HepG2 (cell line): Measurements from ENCODE around the gene COMMD2. TPM values are rescaled to one million over a fixed set of nuclear protein-coding genes. Genes with fewer than 3 reads are reported as not detected.
A peak's percentile ranks its signal among the peaks of the same experiment; 100 is the strongest.

Experiments
- ATRX ChIP-seq: sonication (generic); formaldehyde crosslinking; IDR thresholded peaks from 2 replicates; pipeline ENCODE4 v1.4.0; 2020; ENCODE audit warnings: missing genetic modification reagents, borderline replicate concordance
- CBX5 ChIP-seq: sonication (generic); formaldehyde crosslinking; IDR thresholded peaks from 2 replicates; pipeline ENCODE4 v1.4.0; 2020; ENCODE audit warnings: missing genetic modification reagents, borderline replicate concordance
- EED ChIP-seq: sonication (generic); formaldehyde crosslinking; IDR thresholded peaks from 2 replicates; pipeline ENCODE4 v1.5.0; 2020; ENCODE audit warnings: mild to moderate bottlenecking, missing genetic modification reagents
- ETS1 ChIP-seq: sonication (generic); formaldehyde crosslinking; IDR thresholded peaks from 2 replicates; pipeline ENCODE4 v1.4.0; 2020; ENCODE audit warnings: missing genetic modification reagents
- HOXA3 ChIP-seq: sonication (generic); formaldehyde crosslinking; IDR thresholded peaks from 2 replicates; pipeline ENCODE4 v1.5.0; 2020; ENCODE audit warnings: missing genetic modification reagents
- MEIS1 ChIP-seq: sonication (generic); formaldehyde crosslinking; IDR thresholded peaks from 2 replicates; pipeline ENCODE4 v1.9.0; 2021; ENCODE audit warnings: mild to moderate bottlenecking, missing genetic modification reagents, moderate library complexity, borderline replicate concordance
- NCOR1 ChIP-seq: fragments of 200-600 bp; sonication (generic); IDR thresholded peaks from 2 replicates; pipeline ENCODE4 v1.7.0; 2017; ENCODE audit warnings: antibody characterized with exemption, low read length, borderline replicate concordance
- NFAT5 ChIP-seq: sonication (generic); formaldehyde crosslinking; IDR thresholded peaks from 2 replicates; pipeline ENCODE4 v1.4.0; 2020; ENCODE audit warnings: missing genetic modification reagents
- POLR2AphosphoS5 ChIP-seq: IDR thresholded peaks from 2 replicates; pipeline ENCODE4 v1.6.1; 2012; ENCODE audit warnings: low read depth, low read length
- SOX13 ChIP-seq, 3 experiments: fragments of 450-650 bp in 1 of 3; sonication (generic) in 1 of 3; formaldehyde crosslinking in 1 of 3; IDR thresholded peaks in 2 of 3; conservative IDR thresholded peaks in 1 of 3; 2 replicates each; pipeline versions ENCODE4 v1.5.0 to v1.6.1; 2016 to 2020; ENCODE audit warnings: antibody characterized with exemption in 1 of 3, mild to moderate bottlenecking in 1 of 3, missing compliant biosample characterization in 1 of 3, missing genetic modification reagents in 1 of 3, moderate library complexity in 1 of 3
- SUZ12 ChIP-seq: fragments of 150-350 bp; IDR thresholded peaks from 2 replicates; pipeline ENCODE4 v1.6.1; 2014; ENCODE audit warnings: low read depth, low read length
- TBL1XR1 ChIP-seq: fragments of 150-350 bp; IDR thresholded peaks from 2 replicates; pipeline ENCODE4 v1.6.1; 2014; ENCODE audit warnings: borderline replicate concordance, low read length; ENCODE audit not compliant: partially characterized antibody
- U2AF1 ChIP-seq: fragments of 200-400 bp; formaldehyde crosslinking; optimal IDR thresholded peaks from 2 replicates; pipeline ENCODE3; 2017; ENCODE audit warnings: mild to moderate bottlenecking, low read depth, low read length
- ZFAT ChIP-seq: sonication (generic); formaldehyde crosslinking; conservative IDR thresholded peaks from 2 replicates; pipeline ENCODE4 v1.8.1; 2023; ENCODE audit warnings: missing genetic modification reagents, inconsistent platforms
- ZFP1 ChIP-seq: IDR thresholded peaks from 2 replicates; pipeline ENCODE4 v1.6.1; 2016
- ZNF337 ChIP-seq: sonication (generic); formaldehyde crosslinking; IDR thresholded peaks from 2 replicates; pipeline ENCODE4 v1.5.1; 2020; ENCODE audit warnings: missing genetic modification reagents, low read depth, mild to moderate bottlenecking, borderline replicate concordance
- ZNF44 ChIP-seq: sonication (generic); formaldehyde crosslinking; IDR thresholded peaks from 2 replicates; pipeline ENCODE4 v1.5.1; 2020; ENCODE audit warnings: mild to moderate bottlenecking, missing genetic modification reagents
- ZNF446 ChIP-seq: sonication (generic); formaldehyde crosslinking; IDR thresholded peaks from 2 replicates; pipeline ENCODE4 v1.5.0; 2020; ENCODE audit warnings: mild to moderate bottlenecking, missing genetic modification reagents
- ZNF501 ChIP-seq: sonication (generic); formaldehyde crosslinking; IDR thresholded peaks from 2 replicates; pipeline ENCODE4 v1.5.1; 2020; ENCODE audit warnings: mild to moderate bottlenecking, moderate library complexity, missing genetic modification reagents
- ZNF660 ChIP-seq: sonication (generic); formaldehyde crosslinking; IDR thresholded peaks from 2 replicates; pipeline ENCODE4 v1.5.1; 2020; ENCODE audit warnings: mild to moderate bottlenecking, low read depth, missing genetic modification reagents, borderline replicate concordance
- ZSCAN5A ChIP-seq: sonication (generic); formaldehyde crosslinking; IDR thresholded peaks from 2 replicates; pipeline ENCODE4 v1.8.0; 2022; ENCODE audit warnings: mild to moderate bottlenecking, missing genetic modification reagents, borderline replicate concordance
- ZSCAN9 ChIP-seq: IDR thresholded peaks from 2 replicates; pipeline ENCODE4 v1.6.1; 2016; ENCODE audit warnings: borderline replicate concordance
- polyA plus RNA-seq, 8 experiments: library from polyadenylated mRNA; depleted of rRNA in 3 of 8; stranded (reverse) in 7 of 8; unstranded in 1 of 8; fragments of >200 nt; fragmentation: Illumina TruSeq in 4 of 8; extraction: Trizol in 4 of 8; gene quantifications; 2 replicates each; pipeline versions ENCODE4 v1.2.1 to v1.2.3, GENCODE V29; 2011 to 2016; ENCODE audit warnings: low read depth in 4 of 8, missing spikeins in 1 of 8, mixed read lengths in 1 of 8; ENCODE audit not compliant: insufficient read depth in 1 of 8
- total RNA-seq, 5 experiments: library from RNA; depleted of rRNA; stranded (reverse); fragments of >200 nt; fragmentation: Illumina TruSeq; extraction: Trizol; gene quantifications; 2 replicates each; pipeline ENCODE4 v1.2.3, GENCODE V29; 2016; ENCODE audit warnings: low read depth in 1 of 5

Gene COMMD2
- total and polyA plus RNA-seq, 2 of the 13 experiments (the other 11 are each of a cell fraction or from before 2014, with no cell fraction given) = 33.0 to 57.6 TPM

GRCh38 chr3:149713730-149714654 lies 38.3 kb downstream of the COMMD2 start (continued):
- TF ChIP-seq NCOR1 (no peak), TBL1XR1 (no peak), ZNF44 (no peak), ZNF446 (CRISPR knock-in tag) (no peak), NFAT5 (CRISPR knock-in tag) (no peak), ZNF501 (CRISPR knock-in tag) (0 out of 2 replicates have a peak, but pooled peaks have one; percentile 18), HOXA3 (CRISPR knock-in tag) (no peak; the same call in 1 of the 2 replicates), EED (CRISPR knock-in tag) (no peak), ZFP1 (CRISPR knock-in tag) (no peak), ZNF660 (CRISPR knock-in tag) (no peak), ETS1 (CRISPR knock-in tag) (no peak), ZFAT (CRISPR knock-in tag) (no peak), ZNF337 (CRISPR knock-in tag) (no peak), CBX5 (no peak), SUZ12 (no peak), SOX13 (IDR thresholded peaks at IDR 0.05) (no peak), SOX13 (CRISPR knock-in tag; conservative IDR thresholded peaks at IDR 0.05 in 1 of 2, IDR thresholded peaks at IDR 0.05 in 1 of 2) (no peak; a peak in 1 of 4 replicates), ATRX (CRISPR knock-in tag) (no peak), ZSCAN9 (no peak), POLR2AphosphoS5 (no peak), U2AF1 (no peak), ZSCAN5A (CRISPR knock-in tag) (no peak), MEIS1 (peak; percentile 31; the same call in 1 of the 2 replicates)
